Fibroblast of skin of right quadriceps (primary cell): ENCODE data around the gene MTUS2.

ENCODE experiments used
- DNase-seq: peaks from one replicate; pipeline ENCODE4 v3.0.0-alpha.2; 2013

The MTUS2 gene

GRCh38 chr13:28820099-28821051 lies at the start of gene MTUS2:
TSS of gene MTUS2 (plus strand) at chr13:28820339.
- no peak for DNase-seq

- DNase-seq, result no peak
These were observed 41.6 kb upstream of the MTUS2 start for GRCh38 chr13:28778308-28779215.

DNA sequence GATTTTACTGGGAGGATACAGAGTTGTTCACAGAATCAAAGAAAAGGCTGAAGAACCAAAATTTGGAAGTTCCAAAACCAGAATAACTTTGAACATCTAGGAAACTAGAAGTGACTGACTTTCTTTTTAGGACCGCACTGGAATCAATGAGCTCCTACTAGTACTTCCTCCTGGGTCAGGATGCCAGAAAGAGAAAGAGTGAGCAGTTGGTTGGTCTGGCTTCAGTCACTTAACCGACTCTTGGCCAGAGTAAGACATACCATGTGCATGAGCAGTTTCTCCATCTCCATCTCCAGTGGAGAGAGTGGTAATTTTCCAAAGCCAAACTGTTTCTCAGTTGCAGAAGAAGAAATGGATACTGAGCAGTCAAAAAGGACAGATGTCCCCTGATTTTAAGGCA lies 27.1 kb upstream of the MTUS2 start:
- peak; percentile 54 for DNase-seq

- no peak for DNase-seq
These were observed 25.7 kb upstream of the MTUS2 start for GRCh38 chr13:28794396-28794795.

DNA sequence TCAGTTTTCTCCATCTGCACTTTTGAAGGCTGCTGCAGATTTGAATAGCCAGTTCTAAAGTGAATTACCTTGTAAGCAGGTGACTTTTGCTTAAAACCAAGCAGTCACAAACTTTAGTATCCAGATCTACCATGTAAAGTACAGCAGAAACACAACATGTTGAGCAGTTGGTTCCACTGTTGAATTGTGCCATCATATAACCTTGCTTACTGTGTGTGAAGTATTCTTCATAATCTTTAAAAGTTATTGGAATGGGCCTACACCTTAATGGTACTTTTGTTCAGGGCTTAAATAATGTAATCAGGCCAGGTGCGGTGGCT lies 23.2 kb upstream of the MTUS2 start:
- DNase-seq, result no peak

DNA sequence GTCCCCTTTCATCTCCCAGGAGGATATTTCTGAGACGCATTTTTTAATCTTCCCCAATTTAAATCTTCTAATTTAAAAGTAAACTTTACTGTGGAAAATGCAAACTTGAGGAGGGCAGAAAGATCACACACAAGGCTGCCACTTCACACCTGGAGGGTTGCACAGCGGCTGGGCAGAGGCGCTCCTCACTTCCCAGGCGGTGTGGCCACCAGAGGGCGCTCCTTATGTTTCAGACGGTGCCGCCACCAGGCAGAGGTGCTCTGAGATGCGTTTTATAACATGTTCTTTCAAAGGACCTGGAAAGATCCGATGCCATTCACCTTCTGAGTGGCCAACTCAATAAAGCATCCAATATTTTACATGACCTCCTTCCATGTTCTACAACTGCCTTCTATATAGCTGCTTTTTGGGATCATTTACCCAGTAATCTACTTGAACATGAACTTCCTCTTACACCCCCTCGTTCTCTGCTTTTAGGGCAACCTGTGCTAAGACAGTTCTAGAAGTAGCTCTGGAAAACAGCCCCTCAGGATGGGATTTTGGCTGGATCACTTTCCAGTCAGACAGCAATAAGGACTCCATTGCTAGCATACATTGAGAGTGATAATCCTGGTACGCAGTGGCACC lies 14.8 kb upstream of the MTUS2 start:
- DNase-seq, result no peak

DNA sequence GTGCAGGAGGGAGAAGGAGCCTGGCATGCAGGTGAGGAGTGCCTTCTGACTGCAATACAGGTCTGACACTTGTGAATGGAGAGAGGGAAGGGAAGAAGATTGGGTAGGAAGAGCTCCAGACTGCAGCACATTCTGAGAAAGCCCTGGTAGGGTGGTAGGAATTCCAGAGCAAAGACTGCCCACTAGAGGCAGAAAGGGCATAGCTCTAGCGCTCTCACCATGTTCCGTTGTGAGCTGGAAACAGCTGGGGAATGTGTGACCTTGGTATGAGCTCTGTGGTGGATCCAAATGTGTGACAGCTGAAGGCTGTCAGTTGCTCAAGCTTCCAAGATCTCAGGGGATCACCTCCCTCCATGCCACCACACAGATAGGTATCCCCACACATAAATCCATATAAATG lies 2.9 kb upstream of the MTUS2 start:
- DNase-seq, result no peak

GRCh38 chr13:28819046-28819730 lies 951 bp upstream of the MTUS2 start:
- peak; percentile 11 for DNase-seq

DNA sequence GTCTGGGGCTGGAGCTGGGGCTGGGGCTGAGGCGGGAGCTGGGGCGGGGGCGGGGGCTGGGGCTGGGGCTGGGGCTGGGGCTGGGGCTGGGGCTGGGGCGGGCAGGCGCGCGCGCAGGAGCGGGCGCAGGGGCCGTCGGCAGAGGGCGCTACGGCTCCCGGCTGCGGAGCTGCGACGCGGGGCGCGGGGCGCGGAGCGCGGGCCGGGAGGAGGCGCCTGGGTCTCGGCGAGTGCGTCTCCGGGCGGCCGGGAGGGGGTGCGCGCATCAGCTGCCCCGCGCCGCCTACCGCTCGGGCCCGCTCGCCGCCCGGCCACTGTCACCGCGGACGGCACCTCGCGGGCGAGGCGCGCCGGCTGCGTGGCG lies 422 bp upstream of the MTUS2 start:
- DNase-seq, result peak; percentile 28

GRCh38 chr13:28822151-28822550 lies 2.0 kb downstream of the MTUS2 start:
- DNase-seq, result no peak

DNA sequence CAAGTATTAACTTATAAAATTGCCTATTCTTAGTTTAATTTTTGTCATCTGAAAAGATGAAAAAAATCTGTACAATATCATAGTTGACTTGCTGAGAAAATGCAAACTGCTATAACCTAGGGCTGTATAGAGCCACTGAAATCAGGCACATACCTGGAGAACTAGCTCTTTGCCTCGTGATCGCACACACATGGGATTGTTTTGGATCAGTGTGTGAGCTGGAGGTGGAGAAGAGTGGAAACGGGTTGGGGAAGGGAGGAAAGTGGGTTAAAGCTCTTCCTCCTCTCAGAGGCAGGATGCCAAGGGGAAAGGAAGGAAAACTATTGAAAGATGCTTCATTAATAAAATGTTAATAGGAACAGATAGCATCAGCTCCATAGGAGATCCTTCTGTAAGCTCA lies 2.7 kb downstream of the MTUS2 start:
- DNase-seq, result no peak

- no peak for DNase-seq
These were observed 5.2 kb downstream of the MTUS2 start for GRCh38 chr13:28825379-28825778.

GRCh38 chr13:28826368-28826767 lies 6.2 kb downstream of the MTUS2 start:
- DNase-seq, result no peak

GRCh38 chr13:28830580-28830979 lies 10.4 kb downstream of the MTUS2 start:
- no peak for DNase-seq

DNA sequence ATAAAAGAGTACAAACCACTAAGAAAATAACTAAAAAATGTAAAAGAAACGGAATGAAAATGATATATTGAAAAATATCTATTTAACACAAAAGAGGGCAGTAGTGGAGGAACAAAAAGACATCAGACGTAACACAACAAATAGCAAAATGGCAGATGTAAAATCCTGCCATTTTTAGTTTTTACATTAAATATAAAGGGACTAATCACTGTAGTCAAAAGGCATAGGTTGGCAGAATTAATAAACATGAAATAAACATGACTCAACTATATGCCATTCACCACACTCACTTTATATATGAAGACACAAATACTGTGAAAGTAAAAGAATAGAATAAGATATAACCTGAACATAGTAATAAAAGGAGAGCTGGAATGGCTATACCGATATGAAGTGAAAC lies 11.0 kb downstream of the MTUS2 start:
- no peak for DNase-seq

DNA sequence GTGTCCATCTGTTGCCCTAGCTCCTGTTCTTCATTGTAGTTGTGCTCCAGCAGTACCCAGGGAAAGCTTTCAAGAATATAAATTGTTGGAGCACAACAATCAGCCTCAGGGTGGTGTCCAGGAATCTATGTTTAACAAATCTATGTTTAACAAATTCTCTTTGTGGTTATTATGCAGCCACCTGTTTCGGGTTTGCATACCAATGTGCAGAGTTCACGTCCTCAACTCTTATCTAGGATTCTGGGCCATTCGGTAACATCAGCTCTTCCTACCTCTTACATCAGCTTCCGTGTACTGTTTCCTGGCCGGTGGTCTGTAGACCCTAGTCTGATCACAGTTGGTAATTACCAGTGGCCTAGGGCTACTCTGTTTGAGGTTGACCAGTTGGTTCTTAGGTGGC lies 17.0 kb downstream of the MTUS2 start:
- DNase-seq, result no peak

- no peak for DNase-seq
These were observed 23.5 kb downstream of the MTUS2 start for GRCh38 chr13:28843639-28844038.

DNA sequence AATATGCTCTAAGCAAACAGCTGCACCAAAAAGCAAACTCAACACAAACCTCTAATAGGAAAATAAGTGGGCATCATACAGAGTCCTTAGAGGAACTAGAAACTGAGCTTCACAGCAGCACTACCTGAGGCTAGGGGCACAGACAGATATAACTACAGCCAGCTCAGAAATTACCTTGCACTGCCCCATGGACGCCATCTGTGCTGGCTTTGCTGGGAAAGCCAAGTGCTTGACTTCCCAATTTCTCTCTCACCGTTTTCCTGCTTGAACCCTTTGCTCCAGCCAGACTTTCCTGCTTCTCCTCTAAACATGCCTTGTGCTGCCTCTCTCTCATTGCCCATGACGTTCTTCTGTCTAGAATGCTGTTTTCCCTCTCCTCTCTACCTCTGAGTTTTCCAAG lies 29.3 kb downstream of the MTUS2 start:
- no peak for DNase-seq

DNA sequence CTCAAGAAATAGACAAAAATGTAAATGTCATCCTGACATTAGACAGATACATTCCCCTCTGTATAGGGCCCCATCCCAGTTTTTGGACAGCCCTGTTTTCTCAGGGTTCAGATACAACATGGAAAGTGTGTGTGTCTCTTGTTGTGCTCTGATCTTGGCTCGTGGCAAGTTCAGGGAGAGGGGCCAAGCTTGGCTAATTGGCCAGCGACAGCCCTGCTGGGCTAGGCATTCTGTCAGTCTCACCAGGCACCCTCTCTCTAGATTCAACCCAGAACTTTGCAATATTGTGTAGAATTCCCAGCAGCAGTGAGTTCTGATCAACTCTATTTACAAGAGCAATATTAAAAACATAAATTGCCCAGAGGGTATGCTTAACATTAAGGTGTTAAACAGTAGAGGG lies 30.1 kb downstream of the MTUS2 start:
- no peak for DNase-seq

DNA sequence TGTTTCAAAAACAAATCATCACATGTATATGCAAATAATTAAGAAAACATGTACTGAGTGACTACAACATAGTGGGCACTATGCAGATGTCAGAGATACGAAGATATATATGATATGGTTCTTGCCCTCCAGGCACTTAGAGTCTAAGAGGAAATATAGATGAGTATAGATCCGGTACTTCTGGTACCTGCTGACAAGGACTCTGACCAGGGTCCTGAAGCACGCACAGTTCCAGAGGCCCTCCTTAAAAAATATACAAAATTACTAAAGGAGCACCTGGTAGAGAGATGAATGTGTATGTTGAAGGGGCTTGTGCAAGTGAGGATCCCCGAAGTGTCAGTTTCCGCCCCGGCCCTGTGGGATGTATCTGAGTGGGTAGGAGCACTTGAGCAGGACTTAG lies 31.3 kb downstream of the MTUS2 start:
- no peak for DNase-seq

GRCh38 chr13:28854657-28855056 lies 34.5 kb downstream of the MTUS2 start:
- no peak for DNase-seq

DNA sequence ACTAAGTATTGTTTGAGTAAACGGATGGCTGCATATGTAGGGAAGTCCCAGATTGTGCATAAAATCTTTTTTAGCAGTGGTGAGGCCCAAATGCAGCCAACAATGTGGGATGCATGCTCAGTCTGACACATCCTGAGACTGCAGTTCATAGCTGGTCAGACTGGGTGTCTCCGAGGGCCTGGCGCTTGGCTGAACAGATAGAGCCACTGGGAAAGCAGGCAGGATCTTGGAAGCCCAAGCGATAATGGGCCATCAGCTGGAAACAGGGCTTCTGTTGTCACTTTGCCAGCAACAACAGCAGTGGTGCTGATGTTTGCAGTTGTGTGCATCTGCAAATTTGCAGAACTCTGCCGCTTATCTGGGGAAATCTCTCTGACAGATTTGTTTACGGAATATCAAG lies 36.1 kb downstream of the MTUS2 start:
- no peak for DNase-seq

DNA sequence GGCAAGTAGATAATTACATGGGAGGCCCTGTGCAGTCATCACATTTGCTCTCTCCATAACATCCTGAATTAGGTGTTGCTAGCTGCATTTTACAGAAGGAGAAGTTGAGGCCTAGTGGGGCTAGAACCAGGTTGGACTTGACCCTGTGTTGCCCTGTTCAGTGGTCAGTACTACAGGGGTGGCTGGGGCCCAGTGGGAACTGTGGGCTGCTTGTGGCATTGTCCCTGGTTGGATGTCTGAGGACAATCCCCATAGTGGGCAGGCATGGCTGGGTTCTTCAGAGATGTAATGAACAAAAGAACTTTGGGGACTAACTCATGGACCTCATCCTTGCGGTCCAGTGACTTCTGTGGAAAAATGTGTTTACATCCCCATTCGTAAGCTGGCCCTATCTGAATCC lies 38.9 kb downstream of the MTUS2 start:
- DNase-seq, result no peak
